ENCODE results near the gene OR13H1.
"Not testable (repeated sequence)": the region's sequence is repeated elsewhere in the genome, so short reads cannot be mapped to it uniquely, and the experiment has no call there.

The OR13H1 gene, protein sequence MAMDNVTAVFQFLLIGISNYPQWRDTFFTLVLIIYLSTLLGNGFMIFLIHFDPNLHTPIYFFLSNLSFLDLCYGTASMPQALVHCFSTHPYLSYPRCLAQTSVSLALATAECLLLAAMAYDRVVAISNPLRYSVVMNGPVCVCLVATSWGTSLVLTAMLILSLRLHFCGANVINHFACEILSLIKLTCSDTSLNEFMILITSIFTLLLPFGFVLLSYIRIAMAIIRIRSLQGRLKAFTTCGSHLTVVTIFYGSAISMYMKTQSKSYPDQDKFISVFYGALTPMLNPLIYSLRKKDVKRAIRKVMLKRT

DNA sequence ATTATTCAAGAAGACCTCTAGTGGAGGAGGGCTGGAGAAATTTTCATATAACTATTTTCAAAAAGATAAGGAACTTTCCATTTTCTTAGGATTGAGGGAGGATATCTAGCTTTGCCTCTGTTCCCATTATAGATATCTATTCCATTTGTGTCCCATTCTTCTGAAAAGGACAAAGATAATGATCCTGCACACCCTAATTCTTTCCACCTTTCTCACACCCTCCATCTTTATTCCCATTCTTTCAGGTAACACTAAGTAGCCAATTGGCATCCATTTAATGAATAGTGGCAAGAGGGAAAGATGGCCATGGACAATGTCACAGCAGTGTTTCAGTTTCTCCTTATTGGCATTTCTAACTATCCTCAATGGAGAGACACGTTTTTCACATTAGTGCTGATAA is at the start of gene OR13H1:
OR13H1 (plus strand) TSS at position 301 of the 400 bp plus-strand sequence; CDS start at position 301, 0 bp downstream.
- no peak for DNase-seq (ENCODE audit: low read depth, low spot score)

DNA sequence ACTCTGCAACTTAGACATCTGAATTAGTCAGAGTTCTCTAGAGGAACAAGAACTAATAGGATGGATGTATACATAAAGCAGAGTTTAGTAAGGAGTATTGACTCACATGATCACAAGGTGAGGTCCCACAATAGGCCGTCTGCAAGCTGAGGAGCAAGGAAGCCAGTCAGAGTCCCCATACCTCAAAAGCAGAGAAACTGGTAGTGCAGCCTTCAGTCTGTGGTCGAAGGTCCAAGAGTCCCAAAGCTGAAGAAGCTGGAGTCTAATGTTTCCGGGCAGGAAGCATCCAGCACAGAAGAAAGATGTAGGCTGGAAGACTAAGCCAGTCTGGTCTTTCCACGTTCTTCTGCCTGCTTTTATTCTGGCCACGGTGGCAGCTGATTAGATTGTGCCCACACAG is 42.3 kb upstream of the OR13H1 start:
- not testable (repeated sequence) for DNase-seq (ENCODE audit: low read depth, low spot score)

GRCh38 chrX:131513159-131513914 is 30.5 kb upstream of the OR13H1 start:
- no peak for DNase-seq (ENCODE audit: low read depth, low spot score)

- no peak for DNase-seq (ENCODE audit: low read depth, low spot score)
Observed at GRCh38 chrX:131521824-131522223, 22.1 kb upstream of the OR13H1 start.

GRCh38 chrX:131544218-131544617 is 344 bp downstream of the OR13H1 start:
- no peak for DNase-seq (ENCODE audit: low read depth, low spot score)

DNA sequence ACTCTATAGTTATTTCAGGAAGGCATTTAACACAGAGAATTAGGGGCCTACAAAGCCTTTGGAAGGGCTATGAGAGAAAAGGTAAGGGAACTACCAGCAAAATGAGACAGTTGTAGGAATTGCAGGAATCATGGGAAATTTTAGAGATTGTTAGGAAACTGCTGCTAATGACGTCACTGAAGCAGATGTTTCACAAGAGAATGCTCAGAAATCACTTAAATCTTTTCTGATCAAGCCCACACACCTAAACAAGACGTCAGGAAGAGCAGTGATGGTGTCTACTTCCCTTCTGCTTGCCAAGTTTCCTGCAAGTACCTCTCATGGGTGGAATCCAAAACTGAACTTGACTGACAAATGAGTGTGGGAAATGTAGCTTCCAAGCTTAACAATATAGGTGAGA is 5.1 kb downstream of the OR13H1 start:
- no peak for DNase-seq (ENCODE audit: low read depth, low spot score)

DNA sequence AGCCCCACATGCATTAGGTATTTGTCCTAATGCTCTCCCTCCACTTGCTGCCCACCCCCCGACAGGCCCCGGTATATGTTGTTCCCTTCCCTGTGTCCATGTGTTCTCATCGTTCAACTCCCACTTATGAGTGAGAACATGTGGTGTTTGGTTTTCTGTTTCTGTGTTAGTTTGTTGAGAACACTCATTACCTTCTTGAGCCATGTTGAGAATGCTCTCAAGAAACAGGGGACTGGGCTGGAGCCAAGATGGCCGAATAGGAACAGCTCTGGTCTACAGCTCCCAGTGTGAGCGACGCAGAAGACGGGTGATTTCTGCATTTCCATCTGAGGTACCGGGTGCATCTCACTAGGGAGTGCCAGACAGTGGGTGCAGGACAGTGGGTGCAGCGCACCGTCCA is 8.6 kb downstream of the OR13H1 start:
- DNase-seq (ENCODE audit: low read depth, low spot score), result not testable (repeated sequence)

GRCh38 chrX:131558562-131558961 is 14.7 kb downstream of the OR13H1 start:
- no peak for DNase-seq (ENCODE audit: low read depth, low spot score)

DNA sequence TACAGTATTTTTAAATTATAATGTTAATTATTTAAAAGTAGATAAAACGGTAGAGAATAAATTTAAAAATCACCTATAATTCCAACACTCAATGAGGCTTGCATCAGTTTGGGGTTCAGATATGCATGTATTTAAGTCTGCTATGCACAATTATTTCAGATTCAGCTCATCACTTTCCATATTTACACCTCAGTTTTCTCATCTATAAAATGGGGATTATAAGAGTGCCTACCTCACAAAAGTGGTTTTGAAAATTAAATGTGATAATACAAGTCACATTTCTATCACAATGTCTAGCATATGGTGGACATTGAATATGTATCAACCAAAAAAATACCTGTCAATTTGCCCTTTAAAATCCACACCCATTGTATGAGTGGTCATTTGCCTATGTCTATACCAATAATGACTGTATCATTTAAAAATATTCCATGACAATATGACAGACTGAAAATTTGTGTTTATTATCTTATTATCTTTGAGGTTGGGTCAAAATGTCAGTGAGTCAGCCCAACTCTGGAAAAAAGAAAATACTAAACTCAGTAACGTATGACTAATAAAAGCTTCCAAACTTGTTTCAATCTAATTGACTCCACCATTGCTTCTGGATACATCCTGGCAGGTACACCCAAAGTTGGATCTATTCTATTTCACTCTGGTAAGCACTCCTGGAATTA is 20.8 kb downstream of the OR13H1 start:
- no peak for DNase-seq (ENCODE audit: low read depth, low spot score)

GRCh38 chrX:131565909-131566308 is 22.0 kb downstream of the OR13H1 start:
- DNase-seq (ENCODE audit: low read depth, low spot score), result no peak

DNA sequence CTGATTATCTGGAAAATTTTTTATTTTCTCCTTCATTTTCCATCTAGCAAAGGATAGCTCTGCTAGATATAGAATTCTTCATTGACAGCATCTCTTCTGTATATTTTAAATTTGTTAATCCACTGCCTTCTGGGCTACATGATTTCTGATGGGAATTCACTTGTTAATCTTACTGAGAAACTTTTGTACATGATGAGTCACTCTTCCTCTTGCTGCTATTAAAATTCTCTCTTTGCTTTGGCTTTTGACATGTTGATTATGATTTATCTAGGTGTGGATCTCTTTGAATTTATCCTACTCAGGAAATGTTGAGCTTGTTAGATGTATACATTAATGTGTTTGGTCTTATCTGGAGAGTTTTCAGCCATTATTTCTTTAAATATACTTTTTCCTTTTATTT is 27.5 kb downstream of the OR13H1 start:
- DNase-seq (ENCODE audit: low read depth, low spot score), result no peak

DNA sequence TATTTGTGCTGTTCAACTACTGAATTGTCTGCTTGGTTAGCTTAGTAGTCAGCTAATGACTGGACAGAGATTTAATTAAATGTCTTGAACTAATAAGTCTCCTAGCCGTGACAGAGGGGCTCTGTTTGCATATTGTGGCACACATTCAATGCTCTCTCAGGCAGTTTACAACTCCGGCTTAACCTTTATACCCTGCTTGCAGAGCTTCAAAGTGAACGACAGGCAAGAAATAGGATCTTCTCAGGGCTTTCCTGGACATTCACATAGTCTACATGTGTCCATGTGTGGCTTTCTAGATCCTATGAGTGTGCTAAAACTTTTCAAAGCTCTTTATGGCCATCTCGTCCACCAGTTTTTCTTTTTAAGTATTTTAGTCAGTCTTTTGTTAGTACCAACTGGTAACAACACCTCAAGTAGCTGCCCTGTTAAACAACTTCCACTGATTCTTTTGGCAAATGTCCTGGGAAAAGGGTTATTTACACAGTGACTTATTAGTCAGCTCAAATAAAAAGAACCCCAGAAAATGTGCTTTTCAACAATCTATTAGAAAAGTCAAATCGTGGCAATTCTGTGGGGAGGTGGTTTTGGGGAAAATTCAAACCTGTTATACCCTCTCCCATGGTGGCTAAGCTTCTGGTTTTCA is 28.6 kb downstream of the OR13H1 start:
- no peak for DNase-seq (ENCODE audit: low read depth, low spot score)

- DNase-seq (ENCODE audit: low read depth, low spot score), result no peak
Observed at GRCh38 chrX:131577413-131577812, 33.5 kb downstream of the OR13H1 start.

- no peak for DNase-seq (ENCODE audit: low read depth, low spot score)
Observed at GRCh38 chrX:131577999-131578734, 34.3 kb downstream of the OR13H1 start.

GRCh38 chrX:131578735-131579367 is 35.0 kb downstream of the OR13H1 start:
- not testable (repeated sequence) for DNase-seq (ENCODE audit: low read depth, low spot score)

DNA sequence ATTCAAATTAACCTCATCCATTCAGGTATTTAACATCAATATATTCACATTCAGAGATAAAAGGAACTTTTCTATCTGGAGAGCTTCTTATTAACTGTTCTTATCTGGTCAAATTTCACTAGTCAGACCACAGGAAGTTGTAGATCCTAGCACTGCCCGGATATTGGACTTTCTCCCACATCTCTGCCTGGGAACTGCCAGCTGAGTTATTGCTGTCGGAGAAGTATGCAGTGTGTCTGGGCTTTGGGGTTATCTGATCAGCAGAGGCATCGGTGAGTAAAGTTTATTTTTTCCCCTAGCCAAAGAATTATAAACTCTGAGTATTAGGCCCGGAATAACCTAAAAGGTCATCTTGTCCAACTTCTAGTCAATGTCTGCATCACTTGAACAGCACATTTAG is 45.1 kb downstream of the OR13H1 start:
- DNase-seq (ENCODE audit: low read depth, low spot score), result no peak

All from smooth muscle cell of the brain vasculature (primary cell).